Measurements from ENCODE around the gene CTAG1A. TPM values are rescaled to one million over a fixed set of nuclear protein-coding genes. Genes with fewer than 3 reads are reported as not detected.
"Not testable (repeated sequence)": the region's sequence is repeated elsewhere in the genome, so short reads cannot be mapped to it uniquely, and the experiment has no call there.

The CTAG1A gene
- total RNA-seq, 1 donor from 2014 or later, result not detected

GRCh38 chrX:154602766-154603437, 18.0 kb downstream of the CTAG1A start:
- Histone ChIP-seq H3K36me3 (ENCODE audit: control insufficient read depth, insufficient read depth, low read length) (no peaks in the 10 kb centered on the region), H3K4me3 (ENCODE audit: low read depth, low read length) (no peak overlapping the region), H3K27me3 (ENCODE audit: control insufficient read depth, insufficient read depth, low read length) (no peaks in the 10 kb centered on the region)
- TF ChIP-seq CTCF (IDR thresholded peaks at IDR 0.05; ENCODE audit: insufficient read depth, low read length, poor library complexity, severe bottlenecking), result no peak
- DNase-seq (ENCODE audit: low read depth), result no peak

- peak; percentile 54 for DNase-seq (ENCODE audit: low read depth)
- Histone ChIP-seq H3K27me3 (ENCODE audit: control insufficient read depth, insufficient read depth, low read length) (no peaks in the 10 kb centered on the region), H3K36me3 (ENCODE audit: control insufficient read depth, insufficient read depth, low read length) (no peaks in the 10 kb centered on the region), H3K4me3 (ENCODE audit: low read depth, low read length) (no peak overlapping the region)
- TF ChIP-seq CTCF (IDR thresholded peaks at IDR 0.05; ENCODE audit: insufficient read depth, low read length, poor library complexity, severe bottlenecking), result no peak
Measured at GRCh38 chrX:154603438-154604430, 18.8 kb downstream of the CTAG1A start.

- H3K27me3 ChIP-seq (ENCODE audit: control insufficient read depth, insufficient read depth, low read length), result no peaks in the 10 kb centered on the region
- no peak overlapping the region for H3K4me3 ChIP-seq (ENCODE audit: low read depth, low read length)
- DNase-seq (ENCODE audit: low read depth), result no peak
- no peaks in the 10 kb centered on the region for H3K36me3 ChIP-seq (ENCODE audit: control insufficient read depth, insufficient read depth, low read length)
- no peak for TF ChIP-seq CTCF (IDR thresholded peaks at IDR 0.05; ENCODE audit: insufficient read depth, low read length, poor library complexity, severe bottlenecking)
Measured at GRCh38 chrX:154605566-154605965, 20.6 kb downstream of the CTAG1A start.

- H3K36me3 ChIP-seq (ENCODE audit: control insufficient read depth, insufficient read depth, low read length), result no peaks in the 10 kb centered on the region
- no peak for DNase-seq (ENCODE audit: low read depth)
- no peaks in the 10 kb centered on the region for H3K27me3 ChIP-seq (ENCODE audit: control insufficient read depth, insufficient read depth, low read length)
- TF ChIP-seq CTCF (IDR thresholded peaks at IDR 0.05; ENCODE audit: insufficient read depth, low read length, poor library complexity, severe bottlenecking), result no peak
- no peak overlapping the region for H3K4me3 ChIP-seq (ENCODE audit: low read depth, low read length)
Measured at GRCh38 chrX:154607370-154607769, 22.4 kb downstream of the CTAG1A start.

GRCh38 chrX:154607976-154608375, 23.0 kb downstream of the CTAG1A start:
- not testable (repeated sequence) for H3K4me3 ChIP-seq (ENCODE audit: low read depth, low read length); H3K36me3 ChIP-seq (ENCODE audit: control insufficient read depth, insufficient read depth, low read length); H3K27me3 ChIP-seq (ENCODE audit: control insufficient read depth, insufficient read depth, low read length); DNase-seq (ENCODE audit: low read depth)

- not testable (repeated sequence) for H3K4me3 ChIP-seq (ENCODE audit: low read depth, low read length); H3K27me3 ChIP-seq (ENCODE audit: control insufficient read depth, insufficient read depth, low read length); H3K36me3 ChIP-seq (ENCODE audit: control insufficient read depth, insufficient read depth, low read length); DNase-seq (ENCODE audit: low read depth)
Measured at GRCh38 chrX:154608823-154609222, 23.9 kb downstream of the CTAG1A start.

- H3K36me3 ChIP-seq (ENCODE audit: control insufficient read depth, insufficient read depth, low read length); H3K4me3 ChIP-seq (ENCODE audit: low read depth, low read length); H3K27me3 ChIP-seq (ENCODE audit: control insufficient read depth, insufficient read depth, low read length); DNase-seq (ENCODE audit: low read depth): not testable (repeated sequence)
Measured at GRCh38 chrX:154611146-154611545, 26.2 kb downstream of the CTAG1A start.

GRCh38 chrX:154613586-154613985, 28.7 kb downstream of the CTAG1A start:
- H3K4me3 ChIP-seq (ENCODE audit: low read depth, low read length); DNase-seq (ENCODE audit: low read depth); H3K27me3 ChIP-seq (ENCODE audit: control insufficient read depth, insufficient read depth, low read length): not testable (repeated sequence)

GRCh38 chrX:154619182-154619581, 34.2 kb downstream of the CTAG1A start, which contains the start of gene CTAG1B:
Gene CTAG1B, minus strand, starts transcription at chrX:154619282. Its CDS starts 64 bp downstream, at chrX:154619218.
- DNase-seq (ENCODE audit: low read depth); H3K36me3 ChIP-seq (ENCODE audit: control insufficient read depth, insufficient read depth, low read length); H3K4me3 ChIP-seq (ENCODE audit: low read depth, low read length); H3K27me3 ChIP-seq (ENCODE audit: control insufficient read depth, insufficient read depth, low read length): not testable (repeated sequence)

More at GRCh38 chrX:154613586-154613985, 28.7 kb downstream of the CTAG1A start:
- H3K36me3 ChIP-seq (ENCODE audit: control insufficient read depth, insufficient read depth, low read length), result not testable (repeated sequence)

GRCh38 chrX:154620767-154621414, 36.0 kb downstream of the CTAG1A start:
- not testable (repeated sequence) for H3K4me3 ChIP-seq (ENCODE audit: low read depth, low read length); H3K36me3 ChIP-seq (ENCODE audit: control insufficient read depth, insufficient read depth, low read length); H3K27me3 ChIP-seq (ENCODE audit: control insufficient read depth, insufficient read depth, low read length); DNase-seq (ENCODE audit: low read depth)
